Measurements from ENCODE around the gene MYO7A.

Gene MYO7A

DNA sequence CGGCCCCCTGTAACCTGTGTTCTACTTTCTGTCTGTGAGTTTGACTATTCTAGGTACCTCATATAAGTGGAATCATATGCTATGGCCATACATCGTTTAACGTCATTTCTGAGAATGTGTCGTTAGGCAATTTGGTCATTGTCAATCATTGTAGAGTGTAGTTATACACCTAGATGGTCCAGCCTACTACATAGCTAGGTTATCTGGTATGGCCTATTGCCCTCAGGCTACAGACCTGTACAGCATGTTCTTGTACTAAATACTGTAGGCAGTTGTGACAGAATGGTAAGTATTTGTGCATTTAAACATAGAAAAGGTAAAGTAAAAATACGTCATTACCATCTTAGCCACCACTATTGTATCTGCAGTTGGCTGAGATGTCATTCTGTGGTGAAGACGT lies 35.2 kb downstream of the MYO7A start:
- no peak overlapping the region for H3K4me2 ChIP-seq (ENCODE audit: low read length)
- no peak for TF ChIP-seq EZH2phosphoT487 (IDR thresholded peaks at IDR 0.05; ENCODE audit: borderline replicate concordance, low read length)
- TF ChIP-seq, protein P1, sequence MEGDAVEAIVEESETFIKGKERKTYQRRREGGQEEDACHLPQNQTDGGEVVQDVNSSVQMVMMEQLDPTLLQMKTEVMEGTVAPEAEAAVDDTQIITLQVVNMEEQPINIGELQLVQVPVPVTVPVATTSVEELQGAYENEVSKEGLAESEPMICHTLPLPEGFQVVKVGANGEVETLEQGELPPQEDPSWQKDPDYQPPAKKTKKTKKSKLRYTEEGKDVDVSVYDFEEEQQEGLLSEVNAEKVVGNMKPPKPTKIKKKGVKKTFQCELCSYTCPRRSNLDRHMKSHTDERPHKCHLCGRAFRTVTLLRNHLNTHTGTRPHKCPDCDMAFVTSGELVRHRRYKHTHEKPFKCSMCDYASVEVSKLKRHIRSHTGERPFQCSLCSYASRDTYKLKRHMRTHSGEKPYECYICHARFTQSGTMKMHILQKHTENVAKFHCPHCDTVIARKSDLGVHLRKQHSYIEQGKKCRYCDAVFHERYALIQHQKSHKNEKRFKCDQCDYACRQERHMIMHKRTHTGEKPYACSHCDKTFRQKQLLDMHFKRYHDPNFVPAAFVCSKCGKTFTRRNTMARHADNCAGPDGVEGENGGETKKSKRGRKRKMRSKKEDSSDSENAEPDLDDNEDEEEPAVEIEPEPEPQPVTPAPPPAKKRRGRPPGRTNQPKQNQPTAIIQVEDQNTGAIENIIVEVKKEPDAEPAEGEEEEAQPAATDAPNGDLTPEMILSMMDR (IDR thresholded peaks at IDR 0.05; ENCODE audit: low read depth, low read length, poor library complexity, severe bottlenecking): no peak
- no peak overlapping the region for H3K27ac ChIP-seq (ENCODE audit: low read depth, low read length)
- H3K36me3 ChIP-seq (ENCODE audit: control insufficient read depth, low read length): no peaks in the 10 kb centered on the region
- H3K4me3 ChIP-seq (ENCODE audit: low read length): no peak overlapping the region
- H3F3A ChIP-seq (ENCODE audit: control insufficient read depth, insufficient read depth): no peaks in the 10 kb centered on the region
- H3K79me2 ChIP-seq (ENCODE audit: control insufficient read depth, low read length): no peaks in the 10 kb centered on the region
- no peaks in the 10 kb centered on the region for H3K4me1 ChIP-seq (ENCODE audit: control insufficient read depth, low read length)
- H3K27me3 ChIP-seq (ENCODE audit: control insufficient read depth, low read length): 0 out of 2 replicates have a peak, but pooled peaks cover 2% of the 10 kb centered on the region
- H3K9me3 ChIP-seq (ENCODE audit: control insufficient read depth, insufficient read depth, low read length): no peaks in the 10 kb centered on the region
- H4K20me1 ChIP-seq (ENCODE audit: control insufficient read depth, insufficient read depth, low read depth, low read length): no peaks in the 10 kb centered on the region
- no peaks in the 10 kb centered on the region for H3K9me2 ChIP-seq (replicated peaks; ENCODE audit: control insufficient read depth, low read length)

DNA sequence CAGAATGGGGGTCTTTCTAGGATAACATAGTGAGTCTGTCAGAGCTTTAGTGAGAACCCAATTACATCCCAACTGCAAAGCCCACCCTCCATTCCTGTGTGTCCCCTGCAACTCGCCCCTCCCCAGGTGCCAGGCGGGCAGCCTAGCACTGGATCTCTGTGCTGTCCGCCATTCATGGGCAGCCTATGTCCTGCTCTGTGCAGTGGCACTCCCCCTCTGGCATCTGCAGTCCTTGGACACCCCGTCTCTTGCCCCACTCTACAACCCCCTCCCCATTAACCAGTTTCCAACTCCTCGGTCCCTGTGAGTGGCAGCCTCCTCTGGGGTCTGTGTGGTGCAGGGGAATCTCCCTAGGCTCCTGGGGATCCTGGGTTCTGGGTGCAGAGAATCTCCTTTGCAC lies 37.0 kb downstream of the MYO7A start:
- TF ChIP-seq EZH2phosphoT487 (IDR thresholded peaks at IDR 0.05; ENCODE audit: borderline replicate concordance, low read length): no peak
- TF ChIP-seq, protein P1 (IDR thresholded peaks at IDR 0.05; ENCODE audit: low read depth, low read length, poor library complexity, severe bottlenecking): no peak
- Histone ChIP-seq H3K4me3 (ENCODE audit: low read length) (no peak overlapping the region), H3K79me2 (ENCODE audit: control insufficient read depth, low read length) (no peaks in the 10 kb centered on the region), H3K9me2 (replicated peaks; ENCODE audit: control insufficient read depth, low read length) (no peaks in the 10 kb centered on the region), H3K4me1 (ENCODE audit: control insufficient read depth, low read length) (no peaks in the 10 kb centered on the region), H3K27me3 (ENCODE audit: control insufficient read depth, low read length) (0 out of 2 replicates have a peak, but pooled peaks cover 2% of the 10 kb centered on the region), H4K20me1 (ENCODE audit: control insufficient read depth, insufficient read depth, low read depth, low read length) (no peaks in the 10 kb centered on the region), H3K36me3 (ENCODE audit: control insufficient read depth, low read length) (no peaks in the 10 kb centered on the region), H3K9me3 (ENCODE audit: control insufficient read depth, insufficient read depth, low read length) (no peaks in the 10 kb centered on the region), H3K27ac (ENCODE audit: low read depth, low read length) (no peak overlapping the region), H3K4me2 (ENCODE audit: low read length) (no peak overlapping the region), H3F3A (ENCODE audit: control insufficient read depth, insufficient read depth) (no peaks in the 10 kb centered on the region)

DNA sequence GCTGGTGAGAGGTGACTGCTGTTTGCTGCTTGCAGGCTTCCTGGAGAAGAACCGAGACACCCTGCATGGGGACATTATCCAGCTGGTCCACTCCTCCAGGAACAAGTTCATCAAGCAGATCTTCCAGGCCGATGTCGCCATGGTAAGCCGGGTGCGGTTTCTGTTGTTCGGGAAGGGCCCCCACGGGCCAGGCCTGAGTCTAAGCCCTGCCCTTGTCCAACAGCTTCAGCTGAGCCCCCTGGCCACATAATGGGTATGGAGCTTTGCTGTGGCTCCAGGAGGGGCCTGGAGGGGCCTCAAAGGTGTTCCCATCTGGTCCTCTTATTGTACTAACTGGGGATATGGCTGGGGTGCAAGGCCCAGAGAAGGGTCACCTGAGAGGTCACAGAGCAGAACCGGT lies 38.0 kb downstream of the MYO7A start:
- no peak overlapping the region for H3K4me3 ChIP-seq (ENCODE audit: low read length)
- H3K79me2 ChIP-seq (ENCODE audit: control insufficient read depth, low read length): no peaks in the 10 kb centered on the region
- H3K9me3 ChIP-seq (ENCODE audit: control insufficient read depth, insufficient read depth, low read length): no peaks in the 10 kb centered on the region
- TF ChIP-seq, protein P1 (IDR thresholded peaks at IDR 0.05; ENCODE audit: low read depth, low read length, poor library complexity, severe bottlenecking): no peak
- TF ChIP-seq EZH2phosphoT487 (IDR thresholded peaks at IDR 0.05; ENCODE audit: borderline replicate concordance, low read length): no peak
- H4K20me1 ChIP-seq (ENCODE audit: control insufficient read depth, insufficient read depth, low read depth, low read length): no peaks in the 10 kb centered on the region
- no peaks in the 10 kb centered on the region for H3K36me3 ChIP-seq (ENCODE audit: control insufficient read depth, low read length)
- no peaks in the 10 kb centered on the region for H3K9me2 ChIP-seq (replicated peaks; ENCODE audit: control insufficient read depth, low read length)
- 0 out of 2 replicates have a peak, but pooled peaks cover 2% of the 10 kb centered on the region for H3K27me3 ChIP-seq (ENCODE audit: control insufficient read depth, low read length)
- H3K27ac ChIP-seq (ENCODE audit: low read depth, low read length): no peak overlapping the region
- no peaks in the 10 kb centered on the region for H3K4me1 ChIP-seq (ENCODE audit: control insufficient read depth, low read length)
- H3F3A ChIP-seq (ENCODE audit: control insufficient read depth, insufficient read depth): no peaks in the 10 kb centered on the region
- no peak overlapping the region for H3K4me2 ChIP-seq (ENCODE audit: low read length)
